Erythroblast (primary cell): ENCODE results near the gene MAGEF1.

Source experiments
- GATA1 ChIP-seq: IDR thresholded peaks from 2 replicates; pipeline ENCODE4 v1.6.1; 2011; ENCODE audit warnings: low read depth, mild to moderate bottlenecking, control low read depth, low read length, moderate library complexity
- POLR2A ChIP-seq: IDR thresholded peaks from 2 replicates; pipeline ENCODE4 v1.6.1; 2011; ENCODE audit warnings: mild to moderate bottlenecking, low read length

DNA sequence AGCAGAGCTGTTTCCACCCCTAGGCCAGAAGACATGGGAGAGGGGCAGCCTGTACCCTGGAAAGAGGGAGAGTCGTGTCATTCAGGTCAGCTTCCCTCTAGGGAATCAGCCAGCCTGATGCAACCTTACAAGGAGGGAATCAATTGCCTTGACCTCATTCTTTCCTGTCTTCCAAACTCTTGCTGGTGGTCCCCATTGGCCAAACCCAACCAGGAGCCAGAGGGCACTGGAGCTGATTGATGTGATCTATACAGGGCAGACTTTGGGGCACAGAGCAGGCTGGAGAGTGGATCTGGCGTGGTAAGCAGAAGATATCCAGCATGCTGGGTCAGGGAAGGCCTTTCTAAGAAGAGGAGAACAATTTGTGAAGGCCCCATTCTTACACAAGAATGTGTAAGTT is 19.1 kb upstream of the MAGEF1 start:
- no peak for TF ChIP-seq POLR2A
- TF ChIP-seq GATA1 = no peak
